ENCODE results near the gene CXCL10.

- TF ChIP-seq POLR2AphosphoS5 (IDR thresholded peaks at IDR 0.05; ENCODE audit: low read depth, low read length) (no peak), SPI1 (IDR thresholded peaks at IDR 0.05; ENCODE audit: low read depth, low read length) (peak; percentile 55; the same call in 1 of the 2 replicates), POLR2A (IDR thresholded peaks at IDR 0.05; ENCODE audit: low read depth, low read length) (no peak), PAX5 (IDR thresholded peaks at IDR 0.05; ENCODE audit: insufficient read depth, low read length, severe bottlenecking) (no peak)
Observed at GRCh38 chr4:76055016-76055415, 31.7 kb upstream of the CXCL10 start.
